Lower lobe of right lung (tissue), 2 donors: ENCODE measurements around the gene PIP4K2B. TPM values are rescaled to one million over a fixed set of nuclear protein-coding genes. Genes with fewer than 3 reads are reported as not detected.

Source experiments
- ATAC-seq, 2 donors: fragments of 200-7000 bp; cut with Tn5 transposase; one replicate each; pipeline ENCODE4 v1.9.1; 2020 to 2022; ENCODE audit warnings: mild to moderate bottlenecking in 2 of 2, moderate library complexity in 2 of 2
- DNase-seq: peaks from one replicate; pipeline ENCODE4 v3.0.0-alpha.2; 2020
- H3K27ac ChIP-seq: fragments of 200-600 bp; one replicate; pipeline ENCODE4 v1.8.0; 2022
- H3K27me3 ChIP-seq: fragments of 200-600 bp; one replicate; pipeline ENCODE4 v1.8.0; 2022; ENCODE audit warnings: low read depth
- H3K36me3 ChIP-seq: fragments of 200-600 bp; one replicate; pipeline ENCODE4 v1.8.0; 2022; ENCODE audit warnings: mild to moderate bottlenecking
- H3K4me1 ChIP-seq: fragments of 200-600 bp; one replicate; pipeline ENCODE4 v1.8.0; 2022
- H3K4me3 ChIP-seq: fragments of 200-600 bp; one replicate; pipeline ENCODE4 v1.8.0; 2022; ENCODE audit warnings: mild to moderate bottlenecking
- H3K9me3 ChIP-seq: fragments of 200-600 bp; one replicate; pipeline ENCODE4 v1.8.0; 2022
- intact Hi-C: fragments of 100-400 bp; cut with DNase I; formaldehyde crosslinking; loops from one replicate; pipeline ENCODE4 v1.11.0; 2022
- total RNA-seq: library from RNA; stranded (reverse); fragmentation: NEBNext Ultra II Directional; extraction: Animal tissue kit (Norgen Biotek cat#: 25700); gene quantifications from one replicate; pipeline ENCODE4 v1.2.1, GENCODE V29; 2021
- TF ChIP-seq, protein P1 (sequence below): fragments of 200-600 bp; IDR thresholded peaks from one replicate; pipeline ENCODE4 v1.8.0; 2022; ENCODE audit warnings: antibody characterized with exemption, mild to moderate bottlenecking
- donor health status: DM: no; HTN: yes; CAD: no; lungs with severe emphysema.

PIP4K2B gene
- total RNA-seq, 1 donor from 2014 or later = 44.8 TPM

DNA sequence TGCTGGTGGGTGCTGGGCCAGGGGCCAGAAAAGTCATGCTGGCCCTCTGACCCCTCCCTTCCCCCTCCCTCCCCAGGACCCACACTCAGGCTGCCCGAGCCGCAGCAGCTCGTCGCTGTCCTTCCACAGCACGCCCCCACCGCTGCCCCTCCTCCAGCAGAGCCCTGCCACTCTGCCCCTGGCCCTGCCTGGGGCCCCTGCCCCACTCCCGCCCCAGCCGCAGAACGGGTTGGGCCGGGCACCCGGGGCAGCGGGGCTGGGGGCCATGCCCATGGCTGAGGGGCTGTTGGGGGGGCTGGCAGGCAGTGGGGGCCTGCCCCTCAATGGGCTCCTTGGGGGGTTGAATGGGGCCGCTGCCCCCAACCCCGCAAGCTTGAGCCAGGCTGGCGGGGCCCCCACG, 77.6 kb downstream of the PIP4K2B start:
- Histone ChIP-seq H3K36me3 (peaks cover 78% of the 10 kb centered on the region), H3K9me3 (no peaks in the 10 kb centered on the region), H3K27me3 (no peaks in the 10 kb centered on the region), H3K27ac (no peak overlapping the region), H3K4me1 (peaks cover 13% of the 10 kb centered on the region), H3K4me3 (no peak overlapping the region)
- TF ChIP-seq, protein P1, sequence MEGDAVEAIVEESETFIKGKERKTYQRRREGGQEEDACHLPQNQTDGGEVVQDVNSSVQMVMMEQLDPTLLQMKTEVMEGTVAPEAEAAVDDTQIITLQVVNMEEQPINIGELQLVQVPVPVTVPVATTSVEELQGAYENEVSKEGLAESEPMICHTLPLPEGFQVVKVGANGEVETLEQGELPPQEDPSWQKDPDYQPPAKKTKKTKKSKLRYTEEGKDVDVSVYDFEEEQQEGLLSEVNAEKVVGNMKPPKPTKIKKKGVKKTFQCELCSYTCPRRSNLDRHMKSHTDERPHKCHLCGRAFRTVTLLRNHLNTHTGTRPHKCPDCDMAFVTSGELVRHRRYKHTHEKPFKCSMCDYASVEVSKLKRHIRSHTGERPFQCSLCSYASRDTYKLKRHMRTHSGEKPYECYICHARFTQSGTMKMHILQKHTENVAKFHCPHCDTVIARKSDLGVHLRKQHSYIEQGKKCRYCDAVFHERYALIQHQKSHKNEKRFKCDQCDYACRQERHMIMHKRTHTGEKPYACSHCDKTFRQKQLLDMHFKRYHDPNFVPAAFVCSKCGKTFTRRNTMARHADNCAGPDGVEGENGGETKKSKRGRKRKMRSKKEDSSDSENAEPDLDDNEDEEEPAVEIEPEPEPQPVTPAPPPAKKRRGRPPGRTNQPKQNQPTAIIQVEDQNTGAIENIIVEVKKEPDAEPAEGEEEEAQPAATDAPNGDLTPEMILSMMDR = no peak
- intact Hi-C loops = loop anchor here (10.0 kb wide), 1 partner anchor 47 kb away; the partner anchor contains the start of gene EPOP
- no peak for ATAC-seq
- DNase-seq = no peak

DNA sequence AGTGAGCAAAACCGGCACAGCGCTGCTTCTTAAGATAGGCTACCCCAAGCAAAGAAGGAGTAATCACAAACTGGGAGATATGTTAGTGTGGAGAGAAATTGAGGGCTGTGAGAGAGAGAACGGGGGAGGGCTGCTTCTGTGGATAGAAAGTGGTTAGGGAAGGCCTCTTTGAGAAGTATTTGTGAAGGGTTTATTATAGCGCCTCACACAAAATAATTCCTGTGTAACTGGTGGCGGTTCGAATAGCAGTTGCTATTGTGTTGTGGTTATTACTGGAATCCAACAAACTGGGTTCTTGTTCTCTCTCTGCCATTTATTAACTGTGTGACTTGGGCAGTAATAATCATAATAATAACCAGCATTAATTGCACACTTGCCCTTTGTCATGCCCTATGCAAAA, 78.4 kb downstream of the PIP4K2B start:
- H3K36me3 ChIP-seq = peaks cover 87% of the 10 kb centered on the region
- H3K4me1 ChIP-seq = peaks cover 13% of the 10 kb centered on the region
- TF ChIP-seq, protein P1 = no peak
- intact Hi-C loops = loop anchor here (10.0 kb wide), 1 partner anchor 46 kb away; the partner anchor contains the start of gene EPOP
- H3K4me3 ChIP-seq = no peak overlapping the region
- H3K27ac ChIP-seq = no peak overlapping the region
- no peaks in the 10 kb centered on the region for H3K9me3 ChIP-seq
- DNase-seq = no peak
- no peaks in the 10 kb centered on the region for H3K27me3 ChIP-seq
- no peak for ATAC-seq

DNA sequence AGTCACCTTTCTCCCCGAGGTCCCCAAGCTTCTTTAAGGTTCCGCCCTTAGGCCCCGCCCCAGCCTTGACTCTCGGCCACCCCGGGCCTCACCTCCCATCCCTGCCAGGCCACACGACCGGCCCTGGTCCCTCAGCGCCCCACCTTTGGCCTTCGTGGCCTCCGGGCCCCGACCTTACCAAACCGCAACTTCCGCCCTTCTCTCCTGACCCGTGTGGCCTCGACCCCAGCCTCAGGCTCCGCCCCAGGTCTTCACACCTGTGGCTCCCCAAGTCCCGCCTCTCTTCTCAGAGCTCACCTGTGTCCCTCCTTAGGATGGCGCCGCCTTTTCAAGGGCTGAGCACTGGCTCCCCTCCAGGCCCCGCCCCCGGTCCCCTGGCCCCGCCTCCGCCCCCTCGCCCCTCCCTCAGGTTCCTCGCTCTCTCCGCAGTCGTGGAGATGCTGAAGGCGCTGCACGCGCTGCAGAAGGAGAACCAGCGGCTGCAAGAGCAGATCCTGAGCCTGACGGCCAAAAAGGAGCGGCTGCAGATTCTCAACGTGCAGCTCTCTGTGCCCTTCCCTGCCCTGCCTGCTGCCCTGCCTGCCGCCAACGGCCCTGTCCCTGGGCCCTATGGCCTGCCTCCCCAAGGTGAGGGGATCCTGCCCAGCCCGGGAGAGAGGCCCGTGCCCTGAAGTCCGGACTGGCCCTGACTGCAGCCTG, 79.3 kb downstream of the PIP4K2B start:
- DNase-seq = no peak
- Histone ChIP-seq H3K36me3 (peaks cover 93% of the 10 kb centered on the region), H3K4me3 (no peak overlapping the region), H3K4me1 (peaks cover 13% of the 10 kb centered on the region), H3K9me3 (no peaks in the 10 kb centered on the region), H3K27ac (no peak overlapping the region), H3K27me3 (no peaks in the 10 kb centered on the region)
- intact Hi-C loops = loop anchor here (10.0 kb wide), 1 partner anchor 45 kb away; the partner anchor contains the start of gene EPOP
- TF ChIP-seq, protein P1 = no peak
- peak in 1 of 2 donors; percentile 13 for ATAC-seq

DNA sequence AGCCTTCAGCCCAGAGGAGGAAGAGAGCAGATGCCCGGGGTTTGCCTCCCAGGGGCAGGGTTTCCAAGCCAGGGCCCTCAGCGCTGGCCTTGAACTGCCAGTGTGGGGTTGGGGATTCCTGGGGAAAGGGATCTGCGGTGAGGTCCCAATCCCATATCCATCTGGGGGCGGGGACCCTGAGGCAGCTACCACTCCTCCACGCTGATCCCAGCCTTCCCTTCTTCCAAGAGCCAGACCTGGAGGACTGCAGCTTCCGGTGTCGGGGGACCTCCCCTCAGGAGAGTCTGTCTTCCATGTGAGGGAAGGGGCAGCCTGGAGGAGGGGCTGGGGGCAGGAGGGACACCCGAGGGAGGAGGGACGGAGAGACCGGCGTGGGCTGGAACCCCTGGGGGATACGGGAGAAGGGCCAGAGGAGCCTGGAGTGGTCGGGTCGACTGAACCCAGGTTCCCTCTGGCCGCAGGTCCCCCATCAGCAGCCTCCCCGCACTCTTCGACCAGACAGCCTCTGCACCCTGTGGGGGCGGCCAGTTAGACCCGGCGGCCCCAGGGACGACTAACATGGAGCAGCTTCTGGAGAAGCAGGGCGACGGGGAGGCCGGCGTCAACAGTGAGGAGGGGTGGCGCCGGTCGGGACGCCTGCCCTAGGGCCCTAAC, 79.9 kb downstream of the PIP4K2B start:
- TF ChIP-seq, protein P1 = no peak
- Histone ChIP-seq H3K4me1 (peaks cover 6% of the 10 kb centered on the region), H3K36me3 (peaks cover 92% of the 10 kb centered on the region), H3K4me3 (no peak overlapping the region), H3K27ac (no peak overlapping the region), H3K9me3 (no peaks in the 10 kb centered on the region), H3K27me3 (no peaks in the 10 kb centered on the region)
- DNase-seq = no peak
- no peak for ATAC-seq
- intact Hi-C loops = no loop called here

DNA sequence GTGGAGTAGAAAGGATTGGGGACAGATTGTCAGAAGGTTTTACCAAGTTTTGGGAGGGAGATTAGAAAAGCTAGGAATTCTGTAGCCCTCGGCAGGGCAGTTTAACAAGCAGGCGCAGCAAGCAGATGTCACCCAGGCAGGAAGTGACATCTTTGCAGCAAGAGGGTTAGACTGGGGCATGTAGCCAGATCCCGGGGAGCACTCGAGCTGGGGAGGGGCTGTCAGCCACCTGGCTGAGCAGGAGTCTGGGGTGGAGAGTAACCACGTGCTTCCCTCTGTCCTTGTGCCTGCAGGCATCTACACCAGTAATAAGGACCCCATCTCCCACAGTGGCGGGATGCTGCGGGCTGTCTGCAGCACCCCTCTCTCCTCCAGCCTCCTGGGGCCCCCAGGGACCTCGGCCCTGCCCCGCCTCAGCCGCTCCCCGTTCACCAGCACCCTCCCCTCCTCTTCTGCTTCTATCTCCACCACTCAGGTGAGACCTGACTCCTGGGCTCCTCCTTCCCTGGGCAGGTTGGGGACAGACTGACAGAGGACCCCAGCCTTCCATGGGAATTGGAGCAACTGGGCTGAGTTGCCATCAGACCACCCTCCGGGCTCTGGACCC, 82.1 kb downstream of the PIP4K2B start:
- no peak for ATAC-seq
- no peak overlapping the region for H3K27ac ChIP-seq

More for the DNA sequence above, 82.1 kb downstream of the PIP4K2B start:
- Histone ChIP-seq H3K4me3 (no peak overlapping the region), H3K4me1 (no peaks in the 10 kb centered on the region), H3K9me3 (no peaks in the 10 kb centered on the region), H3K27me3 (no peaks in the 10 kb centered on the region), H3K36me3 (peaks cover 99% of the 10 kb centered on the region)
- DNase-seq = no peak
- intact Hi-C loops = no loop called here
- TF ChIP-seq, protein P1 = no peak
